ENCODE results near the gene TTBK1.

DNA sequence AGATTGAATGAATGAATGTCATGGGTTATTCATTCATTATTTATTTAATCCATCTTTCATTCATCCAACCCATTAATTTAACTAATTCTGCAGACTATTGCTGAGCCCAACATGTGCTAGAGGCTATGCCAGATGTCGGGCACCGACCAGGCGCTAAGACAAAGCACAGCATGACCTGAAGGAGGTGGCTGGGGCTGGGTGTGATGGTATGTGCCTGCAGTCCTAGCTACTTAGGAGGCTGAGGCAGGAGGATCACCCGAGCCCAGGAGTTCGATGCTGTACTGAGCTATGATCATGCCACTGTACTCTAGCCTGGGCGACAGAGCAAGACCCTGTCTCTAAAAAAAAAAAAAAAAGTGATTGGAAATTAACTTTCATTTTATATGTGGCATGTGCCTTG lies 49.1 kb downstream of the TTBK1 start:
- no peak for TF ChIP-seq CTCF (conservative IDR thresholded peaks at IDR 0.05)
- TF ChIP-seq ZFX (IDR thresholded peaks at IDR 0.05): no peak
